Measurements from ENCODE around the gene ADAMTS2.

DNA sequence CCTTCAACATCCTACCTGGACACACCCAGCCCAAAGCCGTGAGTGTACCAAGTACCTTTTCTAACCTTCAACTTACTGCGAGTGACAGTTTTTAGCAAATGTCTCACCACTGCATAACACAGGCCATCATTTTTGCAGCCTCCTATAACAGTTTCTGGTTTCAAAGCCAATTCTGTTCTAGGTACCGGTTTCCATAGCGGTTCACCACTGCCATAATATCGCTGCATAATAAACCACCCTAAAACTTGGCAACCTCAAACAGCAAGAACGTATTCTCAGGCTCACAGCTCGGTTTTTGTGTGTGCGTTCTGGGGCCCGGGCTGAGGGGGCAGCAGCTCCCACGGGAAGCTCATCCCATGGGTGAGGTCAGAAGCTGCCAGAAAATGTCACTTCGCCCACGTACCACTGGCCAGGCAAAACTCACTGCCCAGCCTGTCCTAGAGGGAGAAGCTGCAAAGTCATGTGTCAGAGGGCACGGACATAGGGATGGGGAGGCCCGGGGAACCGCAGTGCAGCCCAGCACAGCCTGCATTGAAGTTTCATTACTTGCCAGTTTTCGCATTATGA is 15.9 kb upstream of the ADAMTS2 start:
- TF ChIP-seq EZH2 (IDR thresholded peaks at IDR 0.05; ENCODE audit: insufficient read depth, poor library complexity, severe bottlenecking) = no peak
- no peak for TF ChIP-seq EZH2phosphoT487 (IDR thresholded peaks at IDR 0.05; ENCODE audit: insufficient read depth, low read depth)
